H9 (cell line): ENCODE measurements around the gene ZNF560. TPM values are rescaled to one million over a fixed set of nuclear protein-coding genes. Genes with fewer than 3 reads are reported as not detected.

Source experiments
- DNase-seq: peaks from one replicate; pipeline ENCODE4 v3.0.0-alpha.2; 2017
- H2AFZ ChIP-seq: one replicate; pipeline ENCODE4 v1.6.1; 2013; ENCODE audit warnings: mild to moderate bottlenecking, low read length, control low read depth, moderate library complexity
- H2AK5ac ChIP-seq: 2 replicates; pipeline ENCODE4 v1.6.1; 2013; ENCODE audit warnings: low read length, control low read depth, mixed read lengths; ENCODE audit not compliant: insufficient read length
- H2BK120ac ChIP-seq: one replicate; pipeline ENCODE4 v1.6.1; 2013; ENCODE audit warnings: low read depth, mild to moderate bottlenecking, low read length, control low read depth, inconsistent platforms; ENCODE audit not compliant: poor library complexity, severe bottlenecking
- H2BK12ac ChIP-seq: 2 replicates; pipeline ENCODE4 v1.6.1; 2013; ENCODE audit warnings: low read length, control low read depth, mixed read lengths, low read depth; ENCODE audit not compliant: insufficient read length
- H2BK15ac ChIP-seq: 2 replicates; pipeline ENCODE4 v1.6.1; 2013; ENCODE audit warnings: low read depth, low read length, control low read depth
- H2BK20ac ChIP-seq: one replicate; pipeline ENCODE4 v1.6.1; 2013; ENCODE audit warnings: low read depth, mild to moderate bottlenecking, low read length, control low read depth, inconsistent platforms; ENCODE audit not compliant: poor library complexity, severe bottlenecking
- H2BK5ac ChIP-seq: 2 replicates; pipeline ENCODE4 v1.6.1; 2013; ENCODE audit warnings: low read length, control low read depth, mixed read lengths; ENCODE audit not compliant: insufficient read length
- H3K14ac ChIP-seq: 2 replicates; pipeline ENCODE4 v1.6.1; 2013; ENCODE audit warnings: low read length, control low read depth; ENCODE audit not compliant: insufficient read depth
- H3K18ac ChIP-seq: 2 replicates; pipeline ENCODE4 v1.6.1; 2013; ENCODE audit warnings: low read depth, mild to moderate bottlenecking, mixed read lengths, low read length, control low read depth; ENCODE audit not compliant: insufficient read length
- H3K23ac ChIP-seq: 2 replicates; pipeline ENCODE4 v1.6.1; 2013; ENCODE audit warnings: low read length, control low read depth, mixed read lengths, low read depth; ENCODE audit not compliant: insufficient read length
- H3K23me2 ChIP-seq: 2 replicates; pipeline ENCODE4 v1.6.1; 2013; ENCODE audit warnings: low read depth, mild to moderate bottlenecking, mixed read lengths, low read length, control low read depth; ENCODE audit not compliant: insufficient read length, poor library complexity, severe bottlenecking
- H3K27ac ChIP-seq: 2 replicates; pipeline ENCODE4 v1.5.1; 2013; ENCODE audit warnings: low read length, control low read depth, mixed read lengths, low read depth; ENCODE audit not compliant: insufficient read length
- H3K27me3 ChIP-seq: 2 replicates; pipeline ENCODE4 v1.6.1; 2013; ENCODE audit warnings: low read length, control low read depth, inconsistent platforms; ENCODE audit not compliant: insufficient read depth
- H3K4ac ChIP-seq: 2 replicates; pipeline ENCODE4 v1.6.1; 2013; ENCODE audit warnings: low read depth, mild to moderate bottlenecking, control low read depth, inconsistent platforms, low read length, moderate library complexity
- H3K4me1 ChIP-seq: 2 replicates; pipeline ENCODE4 v1.6.1; 2013; ENCODE audit warnings: low read length, control low read depth, inconsistent platforms; ENCODE audit not compliant: insufficient read depth
- H3K4me2 ChIP-seq: 2 replicates; pipeline ENCODE4 v1.6.1; 2013; ENCODE audit warnings: low read length, control low read depth, mixed read lengths; ENCODE audit not compliant: insufficient read length, insufficient read depth
- H3K56ac ChIP-seq: 2 replicates; pipeline ENCODE4 v1.6.1; 2013; ENCODE audit warnings: low read depth, mild to moderate bottlenecking, mixed read lengths, low read length, control low read depth; ENCODE audit not compliant: insufficient read length
- H3K79me1 ChIP-seq: 2 replicates; pipeline ENCODE4 v1.6.1; 2013; ENCODE audit warnings: low read depth, mild to moderate bottlenecking, moderate library complexity, low read length, control low read depth, inconsistent platforms; ENCODE audit not compliant: insufficient read depth, poor library complexity, severe bottlenecking
- H3K79me2 ChIP-seq: 2 replicates; pipeline ENCODE4 v1.6.1; 2013; ENCODE audit warnings: low read length, control low read depth, inconsistent platforms; ENCODE audit not compliant: insufficient read depth
- H3K9ac ChIP-seq: 2 replicates; pipeline ENCODE4 v1.6.1; 2013; ENCODE audit warnings: low read length, control low read depth, mixed read lengths; ENCODE audit not compliant: insufficient read length; ENCODE audit errors: extremely low read depth
- H3K9me3 ChIP-seq: one replicate; pipeline ENCODE4 v1.6.1; 2013; ENCODE audit warnings: low read depth, low read length, inconsistent platforms; ENCODE audit not compliant: control insufficient read depth
- H3T11ph ChIP-seq: one replicate; pipeline ENCODE4 v1.6.1; 2013; ENCODE audit warnings: mild to moderate bottlenecking, low read length, control low read depth, inconsistent platforms
- H4K20me1 ChIP-seq: one replicate; pipeline ENCODE4 v1.6.1; 2013; ENCODE audit not compliant: control insufficient read depth, insufficient read length, insufficient read depth
- H4K5ac ChIP-seq: 2 replicates; pipeline ENCODE4 v1.6.1; 2013; ENCODE audit warnings: low read depth, mild to moderate bottlenecking, mixed read lengths, low read length, control low read depth; ENCODE audit not compliant: insufficient read length
- H4K8ac ChIP-seq: replicated peaks from 2 replicates; pipeline ENCODE4 v1.6.1; 2013; ENCODE audit warnings: low read length, control low read depth, mixed read lengths, low read depth; ENCODE audit not compliant: insufficient read length
- H4K91ac ChIP-seq: 2 replicates; pipeline ENCODE4 v1.6.1; 2013; ENCODE audit warnings: low read depth, mild to moderate bottlenecking, moderate library complexity, mixed read lengths, low read length, control low read depth; ENCODE audit not compliant: insufficient read length
- H3K27ac Mint-ChIP-seq, 3 experiments: 2 replicates in 2 of 3; 3 replicates in 1 of 3; pipeline ENCODE4 v1.8.0; 2020 to 2021; ENCODE audit warnings: mixed read lengths in 3 of 3, mild to moderate bottlenecking in 1 of 3, moderate library complexity in 1 of 3
- H3K27me3 Mint-ChIP-seq: 2 replicates; pipeline ENCODE4 v1.8.0; 2021; ENCODE audit warnings: low read depth, mild to moderate bottlenecking, moderate library complexity, mixed read lengths
- H3K36me3 Mint-ChIP-seq, 3 experiments: 2 replicates in 2 of 3; 3 replicates in 1 of 3; pipeline ENCODE4 v1.8.0; 2020 to 2021; ENCODE audit warnings: low read depth in 3 of 3, mixed read lengths in 3 of 3; ENCODE audit not compliant: insufficient read depth in 1 of 3
- H3K4me1 Mint-ChIP-seq, 2 experiments: 2 replicates each; pipeline ENCODE4 v1.8.0; 2020; ENCODE audit warnings: mixed read lengths in 2 of 2
- H3K4me3 Mint-ChIP-seq, 2 experiments: 2 replicates in 1 of 2; 3 replicates in 1 of 2; pipeline ENCODE4 v1.8.0; 2020 to 2021; ENCODE audit warnings: mild to moderate bottlenecking in 2 of 2, mixed read lengths in 2 of 2, moderate library complexity in 1 of 2
- H3K9me3 Mint-ChIP-seq, 2 experiments: 2 replicates in 1 of 2; 3 replicates in 1 of 2; pipeline ENCODE4 v1.8.0; 2020; ENCODE audit warnings: mild to moderate bottlenecking in 2 of 2, mixed read lengths in 2 of 2, moderate library complexity in 1 of 2
- WGBS: extraction: QIAGEN DNeasy Blood & Tissue Kit; methylation state at CpG from one replicate; pipeline ENCODE4 v1.1.7; 2013; ENCODE audit warnings: missing lambda C conversion rate, low lambda C conversion rate, mixed read lengths; ENCODE audit not compliant: insufficient read length; ENCODE audit errors: extremely low coverage; 5-methylcytosine and 5-hydroxymethylcytosine counted together
- total RNA-seq: library from RNA; stranded (reverse); gene quantifications from 2 replicates; pipeline ENCODE4 v1.2.1, GENCODE V29; 2021
- TF ChIP-seq, protein P1 (sequence below): fragments of 200-600 bp; sonication (generic); conservative IDR thresholded peaks from 3 replicates; pipeline ENCODE4 v1.8.0; 2021; ENCODE audit warnings: antibody characterized with exemption, mild to moderate bottlenecking

ZNF560 gene
- total RNA-seq, 1 experiment from 2014 or later = not detected

DNA sequence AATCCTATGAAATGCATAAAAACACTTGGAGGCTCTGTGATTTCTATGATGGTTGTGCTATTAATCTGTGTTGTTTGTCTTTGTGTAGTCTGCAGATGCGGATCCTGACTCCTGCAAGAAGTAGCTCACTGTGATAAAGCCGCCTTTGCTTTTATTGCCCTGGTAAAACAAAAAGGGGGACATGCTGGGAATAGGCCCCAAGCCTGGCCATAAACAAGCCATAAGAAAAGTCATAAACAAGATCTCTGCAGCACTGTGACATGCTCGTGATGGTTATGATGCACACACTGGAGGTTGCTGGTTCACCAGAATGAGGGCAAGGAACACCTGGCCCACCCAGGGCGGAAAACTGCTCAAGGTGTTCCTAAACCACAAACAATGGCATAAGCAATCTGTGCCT lies 36.5 kb downstream of the ZNF560 start:
- H3K4me1 Mint-ChIP-seq = no peaks in the 10 kb centered on the region
- Histone ChIP-seq H3K27me3 (no peaks in the 10 kb centered on the region), H3K9me3 (peaks cover 84% of the 10 kb centered on the region), H2BK120ac (no peak overlapping the region), H3K23me2 (no peaks in the 10 kb centered on the region), H3K23ac (no peak overlapping the region), H3K14ac (no peak overlapping the region), H3K56ac (no peak overlapping the region), H2BK15ac (no peak overlapping the region), H3K4ac (no peak overlapping the region), H3T11ph (no peak overlapping the region), H2AFZ (no peak overlapping the region), H3K79me1 (no peaks in the 10 kb centered on the region), H3K4me1 (no peaks in the 10 kb centered on the region), H4K5ac (no peak overlapping the region), H3K18ac (no peak overlapping the region), H2BK12ac (no peak overlapping the region), H4K91ac (no peak overlapping the region), H3K27ac (no peak overlapping the region), H4K20me1 (no peaks in the 10 kb centered on the region), H3K9ac (no peak overlapping the region), H3K4me2 (no peak overlapping the region), H4K8ac (no peak overlapping the region), H2AK5ac (no peak overlapping the region), H3K79me2 (no peaks in the 10 kb centered on the region), H2BK20ac (no peak overlapping the region), H2BK5ac (no peak overlapping the region)
- peaks cover 96% of the 10 kb centered on the region in 2 experiments for H3K9me3 Mint-ChIP-seq
- peaks cover 13 to 28% (median 20%) of the 10 kb centered on the region in 3 experiments; a peak in 6 of 7 replicates for H3K36me3 Mint-ChIP-seq
- H3K27ac Mint-ChIP-seq = no peak overlapping the region
- H3K27me3 Mint-ChIP-seq = no peaks in the 10 kb centered on the region; the same call in 1 of the 2 replicates
- H3K4me3 Mint-ChIP-seq = no peak overlapping the region
- no CpG with 5 or more reads among the region's 4 CpGs for WGBS
- TF ChIP-seq, protein P1, sequence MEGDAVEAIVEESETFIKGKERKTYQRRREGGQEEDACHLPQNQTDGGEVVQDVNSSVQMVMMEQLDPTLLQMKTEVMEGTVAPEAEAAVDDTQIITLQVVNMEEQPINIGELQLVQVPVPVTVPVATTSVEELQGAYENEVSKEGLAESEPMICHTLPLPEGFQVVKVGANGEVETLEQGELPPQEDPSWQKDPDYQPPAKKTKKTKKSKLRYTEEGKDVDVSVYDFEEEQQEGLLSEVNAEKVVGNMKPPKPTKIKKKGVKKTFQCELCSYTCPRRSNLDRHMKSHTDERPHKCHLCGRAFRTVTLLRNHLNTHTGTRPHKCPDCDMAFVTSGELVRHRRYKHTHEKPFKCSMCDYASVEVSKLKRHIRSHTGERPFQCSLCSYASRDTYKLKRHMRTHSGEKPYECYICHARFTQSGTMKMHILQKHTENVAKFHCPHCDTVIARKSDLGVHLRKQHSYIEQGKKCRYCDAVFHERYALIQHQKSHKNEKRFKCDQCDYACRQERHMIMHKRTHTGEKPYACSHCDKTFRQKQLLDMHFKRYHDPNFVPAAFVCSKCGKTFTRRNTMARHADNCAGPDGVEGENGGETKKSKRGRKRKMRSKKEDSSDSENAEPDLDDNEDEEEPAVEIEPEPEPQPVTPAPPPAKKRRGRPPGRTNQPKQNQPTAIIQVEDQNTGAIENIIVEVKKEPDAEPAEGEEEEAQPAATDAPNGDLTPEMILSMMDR = no peak
- no peak for DNase-seq
